GM19240 (cell line): ENCODE results near the gene LCA5.
"Not testable (repeated sequence)": the region's sequence is repeated elsewhere in the genome, so short reads cannot be mapped to it uniquely, and the experiment has no call there.

ENCODE experiments used
- DNase-seq: peaks from one replicate; pipeline ENCODE4 v3.0.0; 2011; ENCODE audit warnings: low spot score; ENCODE audit not compliant: insufficient read length

LCA5 gene

GRCh38 chr6:79467716-79468115 is 69.5 kb downstream of the LCA5 start:
- DNase-seq = no peak

GRCh38 chr6:79466207-79466834 is 70.9 kb downstream of the LCA5 start:
- no peak for DNase-seq

- DNase-seq = no peak
Observed at GRCh38 chr6:79465381-79465780, 71.8 kb downstream of the LCA5 start.

- no peak for DNase-seq
Observed at GRCh38 chr6:79463621-79464050, 73.6 kb downstream of the LCA5 start.

GRCh38 chr6:79461205-79461604 is 76.0 kb downstream of the LCA5 start:
- DNase-seq = no peak

- no peak for DNase-seq
Observed at GRCh38 chr6:79455446-79455845, 81.8 kb downstream of the LCA5 start.

GRCh38 chr6:79453558-79454042 is 83.6 kb downstream of the LCA5 start:
- no peak for DNase-seq

GRCh38 chr6:79450984-79451383 is 86.2 kb downstream of the LCA5 start:
- DNase-seq = no peak

- DNase-seq = no peak
Observed at GRCh38 chr6:79446006-79446405, 91.2 kb downstream of the LCA5 start.

- not testable (repeated sequence) for DNase-seq
Observed at GRCh38 chr6:79443876-79444275, 93.4 kb downstream of the LCA5 start.

GRCh38 chr6:79441192-79441591 is 96.0 kb downstream of the LCA5 start:
- DNase-seq = no peak

GRCh38 chr6:79440598-79440997 is 96.6 kb downstream of the LCA5 start:
- no peak for DNase-seq

GRCh38 chr6:79438030-79438429 is 99.2 kb downstream of the LCA5 start:
- DNase-seq = no peak

- DNase-seq = no peak
Observed at GRCh38 chr6:79436241-79436640, 101.0 kb downstream of the LCA5 start.

- DNase-seq = no peak
Observed at GRCh38 chr6:79435746-79436145, 101.5 kb downstream of the LCA5 start.
